Tibial nerve (tissue), 3 donors: ENCODE measurements around the gene NR1H4.

Experiments used
- POLR2A ChIP-seq, 2 donors: fragments of 450-650 bp; IDR thresholded peaks; one replicate each; pipeline ENCODE4 v1.6.1; 2017; ENCODE audit warnings: antibody characterized with exemption in 2 of 2, mild to moderate bottlenecking in 2 of 2, moderate library complexity in 2 of 2
- TF ChIP-seq, protein P1 (sequence below), 5 experiments: fragments of 200-600 bp in 3 of 5; fragments of 450-650 bp in 2 of 5; sonication (generic) in 3 of 5; IDR thresholded peaks; one replicate each; pipeline ENCODE4 v1.5.1; 2016 to 2019; ENCODE audit warnings: antibody characterized with exemption in 5 of 5, mild to moderate bottlenecking in 3 of 5, moderate library complexity in 2 of 5

- TF ChIP-seq, protein P1, sequence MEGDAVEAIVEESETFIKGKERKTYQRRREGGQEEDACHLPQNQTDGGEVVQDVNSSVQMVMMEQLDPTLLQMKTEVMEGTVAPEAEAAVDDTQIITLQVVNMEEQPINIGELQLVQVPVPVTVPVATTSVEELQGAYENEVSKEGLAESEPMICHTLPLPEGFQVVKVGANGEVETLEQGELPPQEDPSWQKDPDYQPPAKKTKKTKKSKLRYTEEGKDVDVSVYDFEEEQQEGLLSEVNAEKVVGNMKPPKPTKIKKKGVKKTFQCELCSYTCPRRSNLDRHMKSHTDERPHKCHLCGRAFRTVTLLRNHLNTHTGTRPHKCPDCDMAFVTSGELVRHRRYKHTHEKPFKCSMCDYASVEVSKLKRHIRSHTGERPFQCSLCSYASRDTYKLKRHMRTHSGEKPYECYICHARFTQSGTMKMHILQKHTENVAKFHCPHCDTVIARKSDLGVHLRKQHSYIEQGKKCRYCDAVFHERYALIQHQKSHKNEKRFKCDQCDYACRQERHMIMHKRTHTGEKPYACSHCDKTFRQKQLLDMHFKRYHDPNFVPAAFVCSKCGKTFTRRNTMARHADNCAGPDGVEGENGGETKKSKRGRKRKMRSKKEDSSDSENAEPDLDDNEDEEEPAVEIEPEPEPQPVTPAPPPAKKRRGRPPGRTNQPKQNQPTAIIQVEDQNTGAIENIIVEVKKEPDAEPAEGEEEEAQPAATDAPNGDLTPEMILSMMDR (IDR thresholded peaks at IDR 0.05), result no peak
- TF ChIP-seq POLR2A (IDR thresholded peaks at IDR 0.05), result no peak
Observed at GRCh38 chr12:100493396-100494012, 19.8 kb downstream of the NR1H4 start.
